ENCODE results near the gene FAM53A. TPM values are rescaled to one million over a fixed set of nuclear protein-coding genes. Genes with fewer than 3 reads are reported as not detected.

Gene FAM53A
- polyA plus RNA-seq, 2 donors: 1.2 to 1.3 TPM

- H3K9me3 ChIP-seq (ENCODE audit: control insufficient read depth in 2 of 2, insufficient read depth in 1 of 2, low read depth in 1 of 2, low read length in 1 of 2): no peaks in the 10 kb centered on the region
- peak overlapping the region; percentile 66 to 70 for H3K27ac ChIP-seq (ENCODE audit: low read depth in 2 of 2, low read length in 1 of 2)
- peak overlapping the region in 1 of 2 donors; percentile 6 for H3K4me3 ChIP-seq (ENCODE audit: low read depth in 1 of 2, low read length in 2 of 2)
- no peaks in the 10 kb centered on the region for H3K27me3 ChIP-seq (ENCODE audit: control insufficient read depth in 1 of 2, insufficient read depth in 2 of 2, low read length in 2 of 2)
- 68 to 72% methylated on average over 12 of the region's 12 CpGs for WGBS, 2 donors
- peaks cover 17 to 30% of the 10 kb centered on the region in 2 donors for H3K4me1 ChIP-seq (ENCODE audit: control insufficient read depth in 2 of 2, insufficient read depth in 2 of 2, low read length in 1 of 2)
- peaks cover 8 to 16% of the 10 kb centered on the region in 2 donors for H3K36me3 ChIP-seq (ENCODE audit: control insufficient read depth in 2 of 2, insufficient read depth in 2 of 2, low read length in 1 of 2)
Measured at GRCh38 chr4:1723131-1723801, 39.2 kb upstream of the FAM53A start.

- 46 to 54% methylated on average over 18 of the region's 18 CpGs for WGBS, 2 donors
- Histone ChIP-seq H3K9me3 (ENCODE audit: control insufficient read depth in 2 of 2, insufficient read depth in 1 of 2, low read depth in 1 of 2, low read length in 1 of 2) (no peaks in the 10 kb centered on the region), H3K36me3 (ENCODE audit: control insufficient read depth in 2 of 2, insufficient read depth in 2 of 2, low read length in 1 of 2) (peaks cover 8 to 19% of the 10 kb centered on the region in 2 donors), H3K27ac (ENCODE audit: low read depth in 2 of 2, low read length in 1 of 2) (peak overlapping the region; percentile 6 to 66), H3K4me1 (ENCODE audit: control insufficient read depth in 2 of 2, insufficient read depth in 2 of 2, low read length in 1 of 2) (peaks cover 20 to 31% of the 10 kb centered on the region in 2 donors), H3K27me3 (ENCODE audit: control insufficient read depth in 1 of 2, insufficient read depth in 2 of 2, low read length in 2 of 2) (no peaks in the 10 kb centered on the region), H3K4me3 (ENCODE audit: low read depth in 1 of 2, low read length in 2 of 2) (peak overlapping the region in 1 of 2 donors; percentile 74)
Measured at GRCh38 chr4:1722551-1723118, 38.5 kb upstream of the FAM53A start.

GRCh38 chr4:1721666-1722550 lies 37.8 kb upstream of the FAM53A start:
- H3K27ac ChIP-seq (ENCODE audit: low read depth in 2 of 2, low read length in 1 of 2): peak overlapping the region; percentile 66 to 96
- H3K36me3 ChIP-seq (ENCODE audit: control insufficient read depth in 2 of 2, insufficient read depth in 2 of 2, low read length in 1 of 2): peaks cover 8 to 26% of the 10 kb centered on the region in 2 donors
- no peaks in the 10 kb centered on the region for H3K27me3 ChIP-seq (ENCODE audit: control insufficient read depth in 1 of 2, insufficient read depth in 2 of 2, low read length in 2 of 2)
- H3K4me3 ChIP-seq (ENCODE audit: low read depth in 1 of 2, low read length in 2 of 2): peak overlapping the region; percentile 56 to 74
- peaks cover 23 to 27% of the 10 kb centered on the region in 2 donors for H3K4me1 ChIP-seq (ENCODE audit: control insufficient read depth in 2 of 2, insufficient read depth in 2 of 2, low read length in 1 of 2)
- no peaks in the 10 kb centered on the region for H3K9me3 ChIP-seq (ENCODE audit: control insufficient read depth in 2 of 2, insufficient read depth in 1 of 2, low read depth in 1 of 2, low read length in 1 of 2)
- WGBS, 2 donors: 3 to 5% methylated on average over 44 to 61 of the region's 61 CpGs

- H3K36me3 ChIP-seq (ENCODE audit: control insufficient read depth in 2 of 2, insufficient read depth in 2 of 2, low read length in 1 of 2): peaks cover 10 to 30% of the 10 kb centered on the region in 2 donors
- peak within 1 kb of the TSS; percentile 96 to 99 for H3K27ac ChIP-seq (ENCODE audit: low read depth in 2 of 2, low read length in 1 of 2)
- H3K4me1 ChIP-seq (ENCODE audit: control insufficient read depth in 2 of 2, insufficient read depth in 2 of 2, low read length in 1 of 2): peaks cover 20 to 27% of the 10 kb centered on the region in 2 donors
- H3K9me3 ChIP-seq (ENCODE audit: control insufficient read depth in 2 of 2, insufficient read depth in 1 of 2, low read depth in 1 of 2, low read length in 1 of 2): no peaks in the 10 kb centered on the region
- 0 to 1% methylated on average over 69 to 83 of the region's 83 CpGs for WGBS, 2 donors
- H3K4me3 ChIP-seq (ENCODE audit: low read depth in 1 of 2, low read length in 2 of 2): peak within 1 kb of the TSS; percentile 74 to 94
- H3K27me3 ChIP-seq (ENCODE audit: control insufficient read depth in 1 of 2, insufficient read depth in 2 of 2, low read length in 2 of 2): no peaks in the 10 kb centered on the region
Measured at GRCh38 chr4:1721003-1721665, 37.0 kb upstream of the FAM53A start, which contains the start of the genes TACC3 and TMEM129. TSS of gene TACC3 (plus strand) at chr4:1721521. CDS start at chr4:1723422, 1,901 bp downstream. TSS of gene TMEM129 (minus strand) at chr4:1721323. CDS start at chr4:1720837, 486 bp downstream.

- WGBS, 2 donors: 1% methylated on average over 58 to 79 of the region's 79 CpGs
- Histone ChIP-seq H3K27me3 (ENCODE audit: control insufficient read depth in 1 of 2, insufficient read depth in 2 of 2, low read length in 2 of 2) (no peaks in the 10 kb centered on the region), H3K4me3 (ENCODE audit: low read depth in 1 of 2, low read length in 2 of 2) (peak overlapping the region; percentile 74 to 94), H3K36me3 (ENCODE audit: control insufficient read depth in 2 of 2, insufficient read depth in 2 of 2, low read length in 1 of 2) (peaks cover 10 to 27% of the 10 kb centered on the region in 2 donors), H3K9me3 (ENCODE audit: control insufficient read depth in 2 of 2, insufficient read depth in 1 of 2, low read depth in 1 of 2, low read length in 1 of 2) (no peaks in the 10 kb centered on the region), H3K4me1 (ENCODE audit: control insufficient read depth in 2 of 2, insufficient read depth in 2 of 2, low read length in 1 of 2) (peaks cover 20 to 29% of the 10 kb centered on the region in 2 donors), H3K27ac (ENCODE audit: low read depth in 2 of 2, low read length in 1 of 2) (peak overlapping the region; percentile 96 to 99)
Measured at GRCh38 chr4:1720163-1720983, 36.3 kb upstream of the FAM53A start.

- H3K4me1 ChIP-seq (ENCODE audit: control insufficient read depth in 2 of 2, insufficient read depth in 2 of 2, low read length in 1 of 2): peaks cover 20 to 36% of the 10 kb centered on the region in 2 donors
- H3K36me3 ChIP-seq (ENCODE audit: control insufficient read depth in 2 of 2, insufficient read depth in 2 of 2, low read length in 1 of 2): peaks cover 6 to 25% of the 10 kb centered on the region in 2 donors
- 57 to 72% methylated on average over 30 to 31 of the region's 31 CpGs for WGBS, 2 donors
- H3K4me3 ChIP-seq (ENCODE audit: low read depth in 1 of 2, low read length in 2 of 2): no peak overlapping the region
- no peaks in the 10 kb centered on the region for H3K27me3 ChIP-seq (ENCODE audit: control insufficient read depth in 1 of 2, insufficient read depth in 2 of 2, low read length in 2 of 2)
- peak overlapping the region in 1 of 2 donors; percentile 68 for H3K27ac ChIP-seq (ENCODE audit: low read depth in 2 of 2, low read length in 1 of 2)
- no peaks in the 10 kb centered on the region for H3K9me3 ChIP-seq (ENCODE audit: control insufficient read depth in 2 of 2, insufficient read depth in 1 of 2, low read depth in 1 of 2, low read length in 1 of 2)
Measured at GRCh38 chr4:1718095-1718850, 34.2 kb upstream of the FAM53A start.

- Histone ChIP-seq H3K36me3 (ENCODE audit: control insufficient read depth in 2 of 2, insufficient read depth in 2 of 2, low read length in 1 of 2) (peaks cover 5 to 25% of the 10 kb centered on the region in 2 donors), H3K4me1 (ENCODE audit: control insufficient read depth in 2 of 2, insufficient read depth in 2 of 2, low read length in 1 of 2) (peaks cover 20 to 37% of the 10 kb centered on the region in 2 donors)
Measured at GRCh38 chr4:1717129-1718094, 33.3 kb upstream of the FAM53A start.

More at GRCh38 chr4:1717129-1718094, 33.3 kb upstream of the FAM53A start:
- no peak overlapping the region for H3K4me3 ChIP-seq (ENCODE audit: low read depth in 1 of 2, low read length in 2 of 2)
- H3K27ac ChIP-seq (ENCODE audit: low read depth in 2 of 2, low read length in 1 of 2): peak overlapping the region in 1 of 2 donors; percentile 38
- H3K27me3 ChIP-seq (ENCODE audit: control insufficient read depth in 1 of 2, insufficient read depth in 2 of 2, low read length in 2 of 2): no peaks in the 10 kb centered on the region
- H3K9me3 ChIP-seq (ENCODE audit: control insufficient read depth in 2 of 2, insufficient read depth in 1 of 2, low read depth in 1 of 2, low read length in 1 of 2): no peaks in the 10 kb centered on the region
- WGBS, 2 donors: 73 to 77% methylated on average over 32 of the region's 32 CpGs

All from esophagus (tissue), 2 donors.